ENCODE results near the gene MEGF10. TPM values are rescaled to one million over a fixed set of nuclear protein-coding genes. Genes with fewer than 3 reads are reported as not detected.

The MEGF10 gene
- total and polyA plus RNA-seq, 4 experiments from 2014 or later: not detected

DNA sequence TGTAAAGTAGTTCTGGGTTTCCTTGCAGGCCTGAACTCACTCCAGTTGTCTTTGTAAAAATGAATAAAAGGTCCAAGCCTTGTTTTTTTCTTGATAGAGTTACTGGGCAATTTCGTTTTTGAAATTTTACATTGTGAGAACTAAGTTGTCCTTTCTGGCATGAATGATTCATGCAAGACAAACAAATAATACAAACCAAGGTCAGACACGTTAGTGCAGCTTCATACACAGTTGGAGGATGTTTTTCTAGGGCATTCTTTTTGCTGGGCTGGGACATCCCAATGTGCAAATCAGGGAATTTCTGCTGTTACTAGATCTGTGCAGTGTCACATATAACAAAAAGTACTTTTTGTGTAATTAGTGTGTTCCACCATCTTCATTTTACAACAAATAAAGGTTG is 96.0 kb downstream of the MEGF10 start:
- H3K9me3 ChIP-seq (ENCODE audit: control insufficient read depth in 1 of 2, low read length in 2 of 2): no peaks in the 10 kb centered on the region
- no peaks in the 10 kb centered on the region for H3K36me3 Mint-ChIP-seq
- CTCF ChIA-PET (ENCODE audit: partially characterized antibody): no interaction called here
- no peak for DNase-seq
- H3K27ac ChIP-seq (ENCODE audit: low read depth, low read length): no peak overlapping the region
- H3K9me3 Mint-ChIP-seq: peaks cover 0 to 2% (median 0%) of the 10 kb centered on the region in 8 donors
- H3K4me3 ChIP-seq (ENCODE audit: low read length in 2 of 2): no peak overlapping the region
- H3K4me1 ChIP-seq (ENCODE audit: insufficient read depth, low read length): no peaks in the 10 kb centered on the region
- no peaks in the 10 kb centered on the region for H3K4me1 Mint-ChIP-seq
- POLR2A ChIA-PET (ENCODE audit: partially characterized antibody): no interaction called here
- intact Hi-C loops (cut with micrococcal nuclease): no loop called here
- H3K4me3 Mint-ChIP-seq: no peak overlapping the region
- peaks cover 2 to 8% of the 10 kb centered on the region in 2 donors for H3K27me3 Mint-ChIP-seq
- no peak overlapping the region for H3K27ac Mint-ChIP-seq
- H3K27me3 ChIP-seq (ENCODE audit: insufficient read depth, low read length): no peaks in the 10 kb centered on the region
- no peaks in the 10 kb centered on the region for H3K36me3 ChIP-seq (ENCODE audit: insufficient read depth, low read length)

DNA sequence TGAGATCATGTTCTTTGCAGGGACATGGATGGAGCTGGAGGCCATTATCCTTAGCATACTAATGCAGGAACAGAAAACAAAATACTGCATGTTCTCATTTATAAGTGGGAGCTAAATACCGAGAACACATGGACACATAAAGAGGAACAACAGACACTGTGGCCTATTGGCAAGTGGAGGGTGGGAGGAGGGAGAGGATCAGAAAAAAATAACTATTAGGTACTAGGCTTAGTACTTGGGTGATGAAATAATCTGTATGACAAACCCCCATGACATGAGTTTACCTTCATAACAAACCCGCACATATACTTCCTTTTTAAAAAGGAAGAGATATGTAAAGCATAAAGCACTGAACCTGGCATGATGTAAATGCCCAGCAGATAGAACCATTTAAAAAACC is 99.0 kb downstream of the MEGF10 start:
- Mint-ChIP-seq H3K4me1 (peaks cover 0 to 3% (median 1%) of the 10 kb centered on the region in 4 donors), H3K9me3 (no peaks in the 10 kb centered on the region), H3K27ac (no peak overlapping the region), H3K4me3 (no peak overlapping the region), H3K27me3 (peaks cover 2 to 8% of the 10 kb centered on the region in 2 donors), H3K36me3 (no peaks in the 10 kb centered on the region)
- H3K27ac ChIP-seq (ENCODE audit: low read depth, low read length): no peak overlapping the region
- no peak overlapping the region for H3K4me3 ChIP-seq (ENCODE audit: low read length in 2 of 2)
- CTCF ChIA-PET (ENCODE audit: partially characterized antibody): no interaction called here
- POLR2A ChIA-PET (ENCODE audit: partially characterized antibody): no interaction called here
- no peaks in the 10 kb centered on the region for H3K36me3 ChIP-seq (ENCODE audit: insufficient read depth, low read length)
- no peak for DNase-seq
- H3K9me3 ChIP-seq (ENCODE audit: control insufficient read depth in 1 of 2, low read length in 2 of 2): no peaks in the 10 kb centered on the region
- H3K4me1 ChIP-seq (ENCODE audit: insufficient read depth, low read length): no peaks in the 10 kb centered on the region
- no peaks in the 10 kb centered on the region for H3K27me3 ChIP-seq (ENCODE audit: insufficient read depth, low read length)
- intact Hi-C loops (cut with micrococcal nuclease): no loop called here

DNA sequence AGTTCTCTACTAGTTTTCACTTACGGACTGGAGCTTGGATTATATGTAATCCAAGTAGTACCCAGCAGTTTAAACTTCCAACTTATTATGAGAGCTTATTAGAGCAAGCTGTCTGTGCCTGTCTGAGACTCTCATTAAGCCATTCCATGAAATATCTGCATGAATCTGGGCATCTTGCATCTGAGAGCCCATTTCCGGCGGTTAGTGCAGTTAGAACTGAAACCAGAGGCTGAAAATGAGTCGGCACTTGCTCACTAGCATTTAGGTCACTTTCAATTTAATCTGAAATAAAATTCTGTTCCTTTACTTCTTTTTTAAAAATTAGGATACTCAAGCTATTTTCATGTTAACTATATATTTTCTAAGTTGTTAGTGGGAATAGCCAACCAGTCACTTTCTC is 102.2 kb downstream of the MEGF10 start:
- Histone ChIP-seq H3K4me3 (ENCODE audit: low read length in 2 of 2) (no peak overlapping the region), H3K27ac (ENCODE audit: low read depth, low read length) (no peak overlapping the region), H3K9me3 (ENCODE audit: control insufficient read depth in 1 of 2, low read length in 2 of 2) (no peaks in the 10 kb centered on the region), H3K36me3 (ENCODE audit: insufficient read depth, low read length) (no peaks in the 10 kb centered on the region), H3K4me1 (ENCODE audit: insufficient read depth, low read length) (no peaks in the 10 kb centered on the region), H3K27me3 (ENCODE audit: insufficient read depth, low read length) (no peaks in the 10 kb centered on the region)
- H3K4me1 Mint-ChIP-seq: peaks cover 0 to 3% (median 1%) of the 10 kb centered on the region in 4 donors
- H3K27me3 Mint-ChIP-seq: peaks cover 5 to 15% of the 10 kb centered on the region in 2 donors
- intact Hi-C loops (cut with micrococcal nuclease): no loop called here
- H3K4me3 Mint-ChIP-seq: no peak overlapping the region
- H3K9me3 Mint-ChIP-seq: peaks cover 0 to 2% (median 0%) of the 10 kb centered on the region in 8 donors
- no peak overlapping the region for H3K27ac Mint-ChIP-seq
- POLR2A ChIA-PET (ENCODE audit: partially characterized antibody): no interaction called here
- H3K36me3 Mint-ChIP-seq: no peaks in the 10 kb centered on the region
- CTCF ChIA-PET (ENCODE audit: partially characterized antibody): no interaction called here
- no peak for DNase-seq

- Histone ChIP-seq H3K36me3 (ENCODE audit: insufficient read depth, low read length) (no peaks in the 10 kb centered on the region), H3K4me3 (ENCODE audit: low read length in 2 of 2) (no peak overlapping the region), H3K27ac (ENCODE audit: low read depth, low read length) (no peak overlapping the region), H3K4me1 (ENCODE audit: insufficient read depth, low read length) (no peaks in the 10 kb centered on the region), H3K9me3 (ENCODE audit: control insufficient read depth in 1 of 2, low read length in 2 of 2) (no peaks in the 10 kb centered on the region), H3K27me3 (ENCODE audit: insufficient read depth, low read length) (no peaks in the 10 kb centered on the region)
- ChIA-PET CTCF (ENCODE audit: partially characterized antibody) (interaction anchor here (0.5 kb wide), 1 partner anchor 683 kb away, joined by 3 read pairs; no protein-coding TSS in a partner anchor), POLR2A (ENCODE audit: partially characterized antibody) (no interaction called here)
- Mint-ChIP-seq H3K36me3 (no peaks in the 10 kb centered on the region), H3K4me3 (no peak overlapping the region), H3K27me3 (peaks cover 5 to 12% of the 10 kb centered on the region in 2 donors), H3K9me3 (peaks cover 0 to 2% (median 0%) of the 10 kb centered on the region in 8 donors), H3K27ac (no peak overlapping the region), H3K4me1 (peaks cover 0 to 3% (median 1%) of the 10 kb centered on the region in 4 donors)
- no peak for DNase-seq
- intact Hi-C loops (cut with micrococcal nuclease): no loop called here
Observed at GRCh38 chr5:127396490-127397155, 106.0 kb downstream of the MEGF10 start.

GRCh38 chr5:127398508-127398907 is 107.9 kb downstream of the MEGF10 start:
- ChIA-PET CTCF (ENCODE audit: partially characterized antibody) (no interaction called here), POLR2A (ENCODE audit: partially characterized antibody) (no interaction called here)
- Mint-ChIP-seq H3K4me1 (no peaks in the 10 kb centered on the region), H3K27ac (no peak overlapping the region), H3K27me3 (peaks cover 10 to 13% of the 10 kb centered on the region in 2 donors), H3K9me3 (peaks cover 0 to 2% (median 0%) of the 10 kb centered on the region in 8 donors), H3K4me3 (no peak overlapping the region), H3K36me3 (no peaks in the 10 kb centered on the region)
- DNase-seq: no peak
- Histone ChIP-seq H3K27me3 (ENCODE audit: insufficient read depth, low read length) (no peaks in the 10 kb centered on the region), H3K9me3 (ENCODE audit: control insufficient read depth in 1 of 2, low read length in 2 of 2) (no peaks in the 10 kb centered on the region), H3K27ac (ENCODE audit: low read depth, low read length) (no peak overlapping the region), H3K4me1 (ENCODE audit: insufficient read depth, low read length) (no peaks in the 10 kb centered on the region), H3K36me3 (ENCODE audit: insufficient read depth, low read length) (no peaks in the 10 kb centered on the region), H3K4me3 (ENCODE audit: low read length in 2 of 2) (no peak overlapping the region)
- intact Hi-C loops (cut with micrococcal nuclease): no loop called here

GRCh38 chr5:127399068-127399467 is 108.5 kb downstream of the MEGF10 start:
- ChIA-PET POLR2A (ENCODE audit: partially characterized antibody) (no interaction called here), CTCF (ENCODE audit: partially characterized antibody) (no interaction called here)
- Mint-ChIP-seq H3K9me3 (peaks cover 0 to 2% (median 0%) of the 10 kb centered on the region in 8 donors), H3K27ac (no peak overlapping the region), H3K4me1 (no peaks in the 10 kb centered on the region), H3K27me3 (peaks cover 11 to 14% of the 10 kb centered on the region in 2 donors), H3K4me3 (no peak overlapping the region), H3K36me3 (no peaks in the 10 kb centered on the region)
- Histone ChIP-seq H3K36me3 (ENCODE audit: insufficient read depth, low read length) (no peaks in the 10 kb centered on the region), H3K27ac (ENCODE audit: low read depth, low read length) (no peak overlapping the region), H3K9me3 (ENCODE audit: control insufficient read depth in 1 of 2, low read length in 2 of 2) (no peaks in the 10 kb centered on the region), H3K4me3 (ENCODE audit: low read length in 2 of 2) (no peak overlapping the region), H3K4me1 (ENCODE audit: insufficient read depth, low read length) (no peaks in the 10 kb centered on the region), H3K27me3 (ENCODE audit: insufficient read depth, low read length) (no peaks in the 10 kb centered on the region)
- no peak for DNase-seq
- intact Hi-C loops (cut with micrococcal nuclease): no loop called here

- Mint-ChIP-seq H3K27ac (no peak overlapping the region), H3K36me3 (no peaks in the 10 kb centered on the region), H3K27me3 (peaks cover 11 to 16% of the 10 kb centered on the region in 2 donors), H3K9me3 (peaks cover 0 to 2% (median 0%) of the 10 kb centered on the region in 8 donors), H3K4me3 (no peak overlapping the region), H3K4me1 (no peaks in the 10 kb centered on the region)
- no peak overlapping the region for H3K4me3 ChIP-seq (ENCODE audit: low read length in 2 of 2)
- H3K27ac ChIP-seq (ENCODE audit: low read depth, low read length): no peak overlapping the region
- intact Hi-C loops (cut with micrococcal nuclease): no loop called here
- DNase-seq: no peak
- POLR2A ChIA-PET (ENCODE audit: partially characterized antibody): no interaction called here
- CTCF ChIA-PET (ENCODE audit: partially characterized antibody): no interaction called here
- H3K27me3 ChIP-seq (ENCODE audit: insufficient read depth, low read length): no peaks in the 10 kb centered on the region
- no peaks in the 10 kb centered on the region for H3K9me3 ChIP-seq (ENCODE audit: control insufficient read depth in 1 of 2, low read length in 2 of 2)
- H3K4me1 ChIP-seq (ENCODE audit: insufficient read depth, low read length): no peaks in the 10 kb centered on the region
- no peaks in the 10 kb centered on the region for H3K36me3 ChIP-seq (ENCODE audit: insufficient read depth, low read length)
Observed at GRCh38 chr5:127400539-127400938, 109.9 kb downstream of the MEGF10 start.
